ENCODE data around the gene HAGH. TPM values are rescaled to one million over a fixed set of nuclear protein-coding genes. Genes with fewer than 3 reads are reported as not detected.

Gene HAGH
- polyA plus RNA-seq, 1 experiment, result 51.6 TPM

DNA sequence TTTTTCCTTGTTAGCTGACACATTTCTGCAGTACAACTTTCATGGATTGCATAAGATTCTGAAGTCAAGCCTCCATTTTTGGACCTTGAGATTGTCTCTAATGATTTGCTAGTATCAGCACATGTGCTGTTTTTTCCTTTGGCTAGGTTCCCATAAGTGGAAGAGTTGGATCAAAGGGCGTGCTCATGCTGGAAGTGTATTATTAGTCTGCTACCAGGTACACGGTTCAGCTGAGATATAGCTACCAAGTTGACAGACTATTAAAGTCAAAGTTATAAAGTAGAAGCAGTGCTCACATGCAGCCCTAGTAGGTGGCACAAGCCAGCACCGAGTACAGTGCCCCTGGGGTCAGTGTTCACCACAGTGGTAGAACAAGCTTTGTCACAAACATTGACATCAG, 3.6 kb upstream of the HAGH start:
- Histone ChIP-seq H3K4me3 (ENCODE audit: low read depth, low read length) (no peak overlapping the region), H3K36me3 (ENCODE audit: control insufficient read depth, insufficient read depth, low read length) (no peaks in the 10 kb centered on the region), H3K27me3 (ENCODE audit: control insufficient read depth, insufficient read depth, low read length) (no peaks in the 10 kb centered on the region)
- POLR2A ChIA-PET, result no interaction called here
- TF ChIP-seq, protein P1, sequence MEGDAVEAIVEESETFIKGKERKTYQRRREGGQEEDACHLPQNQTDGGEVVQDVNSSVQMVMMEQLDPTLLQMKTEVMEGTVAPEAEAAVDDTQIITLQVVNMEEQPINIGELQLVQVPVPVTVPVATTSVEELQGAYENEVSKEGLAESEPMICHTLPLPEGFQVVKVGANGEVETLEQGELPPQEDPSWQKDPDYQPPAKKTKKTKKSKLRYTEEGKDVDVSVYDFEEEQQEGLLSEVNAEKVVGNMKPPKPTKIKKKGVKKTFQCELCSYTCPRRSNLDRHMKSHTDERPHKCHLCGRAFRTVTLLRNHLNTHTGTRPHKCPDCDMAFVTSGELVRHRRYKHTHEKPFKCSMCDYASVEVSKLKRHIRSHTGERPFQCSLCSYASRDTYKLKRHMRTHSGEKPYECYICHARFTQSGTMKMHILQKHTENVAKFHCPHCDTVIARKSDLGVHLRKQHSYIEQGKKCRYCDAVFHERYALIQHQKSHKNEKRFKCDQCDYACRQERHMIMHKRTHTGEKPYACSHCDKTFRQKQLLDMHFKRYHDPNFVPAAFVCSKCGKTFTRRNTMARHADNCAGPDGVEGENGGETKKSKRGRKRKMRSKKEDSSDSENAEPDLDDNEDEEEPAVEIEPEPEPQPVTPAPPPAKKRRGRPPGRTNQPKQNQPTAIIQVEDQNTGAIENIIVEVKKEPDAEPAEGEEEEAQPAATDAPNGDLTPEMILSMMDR (IDR thresholded peaks at IDR 0.05; ENCODE audit: insufficient read depth, low read depth, low read length), result no peak
- CTCF ChIA-PET, result interaction anchor here (0.6 to 1.9 kb wide), 3 partner anchors 17 to 30 kb away, joined by 3 to 5 read pairs (median 3); no protein-coding TSS in a partner anchor
- DNase-seq (ENCODE audit: low read depth), result no peak

DNA sequence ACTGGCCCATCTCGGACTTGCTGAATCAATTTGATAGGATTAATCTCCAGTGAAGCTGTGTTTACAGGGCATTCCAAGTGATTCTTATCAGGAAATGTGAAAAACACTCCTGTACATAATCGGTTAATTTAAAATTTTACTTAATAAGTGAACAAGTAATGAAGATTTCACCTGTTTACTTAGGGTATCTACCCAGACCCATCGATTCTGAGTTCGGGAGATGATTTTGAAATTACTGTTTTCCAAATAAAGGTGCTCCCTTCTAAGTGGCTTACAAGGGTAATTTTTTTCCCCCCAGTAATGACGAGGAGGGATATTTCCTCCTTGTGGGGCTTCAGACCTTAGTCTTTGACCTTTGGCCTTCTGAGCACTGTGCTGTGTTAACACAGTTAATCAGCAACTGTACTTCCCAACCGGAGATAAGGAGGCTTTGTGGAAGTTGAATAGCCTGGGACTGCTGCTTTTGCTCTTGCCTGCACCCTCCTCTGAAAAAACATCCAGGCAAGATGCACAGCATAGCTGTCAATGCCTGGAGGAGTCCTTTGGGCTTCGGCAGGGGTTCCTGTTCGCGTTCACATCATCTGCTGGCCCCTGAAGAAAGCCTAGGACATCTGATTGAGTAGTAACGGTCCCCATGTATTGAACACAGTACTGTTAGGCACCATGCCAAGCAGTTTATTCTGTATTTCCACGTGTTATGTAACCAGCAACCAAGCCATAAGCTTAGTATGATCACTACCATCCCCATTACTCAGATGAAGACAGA, 2.2 kb upstream of the HAGH start:
- ChIA-PET CTCF (interaction anchor here (1.3 to 1.9 kb wide), 2 partner anchors 15 to 123 kb away, joined by 3 to 5 read pairs; partner anchors contain the start of gene MAPK8IP3), POLR2A (no interaction called here)
- no peaks in the 10 kb centered on the region for H3K27me3 ChIP-seq (ENCODE audit: control insufficient read depth, insufficient read depth, low read length)
- H3K36me3 ChIP-seq (ENCODE audit: control insufficient read depth, insufficient read depth, low read length), result no peaks in the 10 kb centered on the region
- 0 out of 2 replicates have a peak overlapping the region, but pooled peaks have one; percentile 7 for H3K4me3 ChIP-seq (ENCODE audit: low read depth, low read length)
- no peak for DNase-seq (ENCODE audit: low read depth)
- TF ChIP-seq, protein P1 (IDR thresholded peaks at IDR 0.05; ENCODE audit: insufficient read depth, low read depth, low read length), result no peak

DNA sequence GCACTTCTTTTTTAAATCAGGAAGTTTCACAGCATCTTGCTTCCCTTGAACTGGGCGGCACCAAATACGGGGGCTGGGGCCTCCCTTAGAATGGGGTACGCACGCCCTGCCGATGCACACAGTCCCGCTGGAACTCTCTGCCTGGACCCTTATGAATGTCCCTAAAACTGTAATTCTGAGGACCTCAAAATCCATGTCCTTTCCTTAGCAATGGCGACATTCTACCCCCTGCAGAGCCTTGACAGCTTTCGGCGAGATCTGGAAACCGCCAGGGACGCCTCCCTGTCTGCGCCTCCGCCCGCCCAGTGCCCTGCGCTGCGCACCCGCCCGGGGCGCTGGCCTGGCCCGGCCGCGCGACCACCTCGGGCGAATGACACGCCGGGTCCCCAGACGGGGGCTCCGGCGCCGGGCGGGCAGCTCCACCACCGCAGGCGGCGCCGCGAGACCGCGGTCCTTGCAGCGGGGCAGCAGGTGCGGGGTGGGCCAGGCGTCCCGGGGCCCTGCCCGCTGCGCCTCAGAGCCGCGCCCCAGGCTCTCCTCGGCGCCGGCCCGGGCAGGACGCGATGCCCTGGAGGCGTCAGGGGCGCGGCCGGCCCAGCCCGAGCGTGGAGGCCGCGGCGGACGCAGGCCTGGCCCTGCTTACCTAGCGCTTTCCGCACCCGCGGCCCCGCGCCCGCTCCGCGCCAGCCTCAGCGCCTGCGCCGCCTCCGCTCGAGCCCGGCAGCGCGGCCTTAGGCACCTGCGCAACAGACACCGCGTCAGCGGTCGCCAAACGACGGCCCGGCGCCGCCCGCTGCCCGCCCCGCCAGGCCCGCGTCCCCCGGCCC, 548 bp downstream of the HAGH start:
- peak overlapping the region; percentile 76 for H3K4me3 ChIP-seq (ENCODE audit: low read depth, low read length)
- H3K27me3 ChIP-seq (ENCODE audit: control insufficient read depth, insufficient read depth, low read length), result no peaks in the 10 kb centered on the region
- TF ChIP-seq, protein P1 (IDR thresholded peaks at IDR 0.05; ENCODE audit: insufficient read depth, low read depth, low read length), result no peak
- CTCF ChIA-PET, result interaction anchor here (4.0 kb wide), 1 partner anchor 13 kb away, joined by 15 read pairs; no protein-coding TSS in a partner anchor
- POLR2A ChIA-PET, result no interaction called here
- H3K36me3 ChIP-seq (ENCODE audit: control insufficient read depth, insufficient read depth, low read length), result peaks cover 5% of the 10 kb centered on the region; the same call in 1 of the 2 replicates
- DNase-seq (ENCODE audit: low read depth), result no peak

DNA sequence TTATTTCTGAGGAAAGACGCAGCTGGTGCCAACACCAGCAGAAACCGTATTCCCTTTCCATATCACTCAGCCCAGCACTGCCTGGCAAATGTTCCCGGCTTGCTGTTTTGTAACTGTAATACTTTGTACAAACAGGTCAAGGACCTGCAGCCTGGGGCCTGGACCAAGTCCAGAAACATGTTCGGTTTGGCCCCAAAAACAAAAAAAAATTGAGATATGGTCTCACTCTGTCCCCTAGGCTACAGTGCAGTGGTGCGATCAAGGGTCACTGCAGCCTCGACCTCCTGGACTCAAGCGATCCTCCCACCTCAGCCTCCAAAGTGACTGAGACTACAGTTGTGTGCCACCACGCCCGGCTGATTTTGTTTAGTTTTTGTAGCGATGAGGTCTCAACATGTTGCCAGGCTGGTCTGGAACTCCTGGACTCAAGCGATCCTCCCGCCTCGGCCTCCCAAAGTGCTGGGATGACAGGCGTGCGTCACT, 1.2 kb downstream of the HAGH start:
- Histone ChIP-seq H3K27me3 (ENCODE audit: control insufficient read depth, insufficient read depth, low read length) (no peaks in the 10 kb centered on the region), H3K36me3 (ENCODE audit: control insufficient read depth, insufficient read depth, low read length) (peaks cover 8% of the 10 kb centered on the region; the same call in 1 of the 2 replicates), H3K4me3 (ENCODE audit: low read depth, low read length) (peak overlapping the region; percentile 76)
- TF ChIP-seq, protein P1 (IDR thresholded peaks at IDR 0.05; ENCODE audit: insufficient read depth, low read depth, low read length), result no peak
- CTCF ChIA-PET, result interaction anchor here (0.6 to 4.0 kb wide), 2 partner anchors 13 to 331 kb away, joined by 3 to 15 read pairs; no protein-coding TSS in a partner anchor
- DNase-seq (ENCODE audit: low read depth), result no peak
- POLR2A ChIA-PET, result no interaction called here

DNA sequence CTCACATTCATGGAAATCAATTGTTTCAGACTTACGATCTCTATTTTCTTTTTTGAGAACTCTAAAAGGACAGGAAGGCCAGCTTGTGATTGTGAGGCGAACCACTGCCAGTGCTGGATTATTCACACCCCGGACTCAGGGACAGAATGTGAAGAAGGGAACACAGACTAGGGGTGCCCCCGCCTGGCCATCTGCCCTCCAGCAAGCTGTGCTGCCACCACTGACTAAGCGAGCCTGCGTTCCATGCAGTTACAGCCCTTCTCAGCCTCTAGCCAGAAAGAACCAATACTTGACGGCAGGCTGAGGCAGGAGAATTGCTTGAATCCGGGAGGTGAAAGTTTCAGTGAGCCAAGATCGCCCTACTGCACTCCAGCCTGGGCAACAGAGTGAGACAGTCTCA, 2.8 kb downstream of the HAGH start:
- Histone ChIP-seq H3K27me3 (ENCODE audit: control insufficient read depth, insufficient read depth, low read length) (no peaks in the 10 kb centered on the region), H3K4me3 (ENCODE audit: low read depth, low read length) (no peak overlapping the region), H3K36me3 (ENCODE audit: control insufficient read depth, insufficient read depth, low read length) (peaks cover 13% of the 10 kb centered on the region)
- TF ChIP-seq, protein P1 (IDR thresholded peaks at IDR 0.05; ENCODE audit: insufficient read depth, low read depth, low read length), result peak; percentile 39
- ChIA-PET POLR2A (no interaction called here), CTCF (interaction anchor here (0.7 to 4.0 kb wide), 3 partner anchors 11 to 118 kb away, joined by 3 to 15 read pairs (median 4); partner anchors contain the start of gene MAPK8IP3)
- no peak for DNase-seq (ENCODE audit: low read depth)
